ENCODE measurements around the gene FAM174B. TPM values are rescaled to one million over a fixed set of nuclear protein-coding genes. Genes with fewer than 3 reads are reported as not detected.

FAM174B gene
- total RNA-seq, 1 donor from 2014 or later = 9.6 TPM

DNA sequence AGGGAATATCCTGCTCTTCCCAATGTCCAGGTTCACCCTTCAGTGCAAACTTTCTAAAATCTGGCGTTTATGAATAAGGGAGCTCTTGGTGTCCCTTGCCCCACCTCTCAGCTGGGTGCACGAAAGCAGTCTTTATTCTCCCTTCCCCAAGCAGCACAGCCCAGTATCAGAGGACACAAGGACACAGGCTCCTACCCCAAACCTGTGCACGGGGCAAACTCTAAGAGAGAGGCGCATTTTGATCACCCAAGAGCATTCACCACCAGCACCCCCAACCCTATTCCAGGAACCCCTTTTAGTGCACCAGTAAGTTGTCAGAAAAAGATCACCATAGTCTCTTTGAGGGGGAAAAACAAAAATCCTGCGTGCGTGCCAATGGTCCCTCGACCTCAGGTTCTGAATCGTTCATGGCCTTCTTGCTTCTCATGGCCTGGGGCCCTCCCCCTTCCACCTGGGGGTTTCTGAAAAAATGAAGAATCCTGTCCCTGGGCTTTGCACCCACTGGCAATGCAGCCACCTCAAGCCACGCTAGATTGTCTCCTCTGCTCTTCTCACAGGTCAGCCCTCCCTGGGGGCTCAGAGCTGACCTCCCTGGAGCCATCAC is 78.9 kb downstream of the FAM174B start:
- TF ChIP-seq CTCF (conservative IDR thresholded peaks at IDR 0.05; ENCODE audit: low read depth, low read length) = no peak
- no peak for DNase-seq (ENCODE audit: low read depth)
- no peak overlapping the region for H3K4me3 ChIP-seq (ENCODE audit: low read depth, low read length)

DNA sequence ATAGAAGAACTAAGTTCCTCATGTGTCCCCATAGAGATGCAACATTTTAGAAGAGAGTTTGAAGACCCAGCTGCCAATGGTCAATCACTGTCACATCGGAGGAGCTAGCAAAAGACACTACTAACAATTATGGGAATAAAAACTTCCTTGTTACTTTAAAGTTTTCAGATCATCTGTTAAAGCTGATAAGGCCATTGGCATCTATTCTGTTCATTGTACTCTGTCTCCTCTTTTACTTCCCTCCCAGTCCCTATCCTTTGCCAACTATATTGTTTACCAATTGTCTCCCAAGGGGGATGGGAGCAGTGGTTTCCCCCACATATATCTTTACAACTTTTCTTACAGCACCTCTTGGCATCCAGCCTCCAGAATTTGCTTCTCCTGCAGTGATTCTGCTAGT is 81.0 kb downstream of the FAM174B start:
- DNase-seq (ENCODE audit: low read depth) = no peak
- no peak for TF ChIP-seq CTCF (conservative IDR thresholded peaks at IDR 0.05; ENCODE audit: low read depth, low read length)
- H3K4me3 ChIP-seq (ENCODE audit: low read depth, low read length) = no peak overlapping the region

DNA sequence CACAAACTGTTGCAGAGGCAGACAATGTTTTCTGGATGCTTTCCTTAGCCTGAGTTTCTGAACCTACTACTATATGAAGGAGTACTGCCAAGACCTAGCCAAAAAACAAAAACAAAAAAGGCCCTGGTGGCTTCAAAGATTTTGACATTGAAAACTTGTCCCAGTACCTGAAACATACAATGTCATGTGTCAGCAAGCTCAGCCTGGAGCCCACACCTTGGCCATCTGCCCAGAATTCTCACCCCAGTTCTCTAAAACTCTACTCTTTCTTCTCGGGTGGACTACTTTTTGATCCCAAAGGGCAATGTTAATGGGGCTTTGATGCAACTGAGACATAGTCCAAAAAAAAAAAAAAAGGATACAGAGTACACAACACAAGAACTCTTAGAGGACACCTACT is 81.4 kb downstream of the FAM174B start:
- TF ChIP-seq CTCF (conservative IDR thresholded peaks at IDR 0.05; ENCODE audit: low read depth, low read length) = no peak
- no peak for DNase-seq (ENCODE audit: low read depth)
- no peak overlapping the region for H3K4me3 ChIP-seq (ENCODE audit: low read depth, low read length)

GRCh38 chr15:92571824-92572223 is 83.8 kb downstream of the FAM174B start:
- DNase-seq (ENCODE audit: low read depth) = no peak
- H3K4me3 ChIP-seq (ENCODE audit: low read depth, low read length) = no peak overlapping the region
- TF ChIP-seq CTCF (conservative IDR thresholded peaks at IDR 0.05; ENCODE audit: low read depth, low read length) = no peak

DNA sequence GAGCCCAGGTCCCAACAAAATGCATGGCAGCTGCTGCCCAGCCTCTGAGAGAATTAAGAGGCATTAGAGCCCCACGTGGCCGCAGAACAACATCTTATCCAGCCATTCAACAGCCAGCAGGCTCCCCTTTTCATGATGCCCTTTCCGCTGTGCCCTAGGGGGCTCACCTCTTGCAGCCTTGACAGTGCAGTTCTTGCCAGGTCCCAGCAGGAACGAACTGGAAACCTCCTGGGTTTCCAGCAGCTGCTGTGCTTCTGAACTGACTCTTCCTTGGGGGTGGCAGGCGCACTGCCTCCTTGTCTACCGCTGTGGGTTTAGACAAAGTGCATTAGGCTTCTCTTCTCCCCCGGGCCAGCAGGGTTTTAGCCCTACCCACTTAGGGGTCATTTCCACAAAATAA is 85.2 kb downstream of the FAM174B start:
- no peak for TF ChIP-seq CTCF (conservative IDR thresholded peaks at IDR 0.05; ENCODE audit: low read depth, low read length)
- no peak overlapping the region for H3K4me3 ChIP-seq (ENCODE audit: low read depth, low read length)
- no peak for DNase-seq (ENCODE audit: low read depth)

GRCh38 chr15:92569778-92570177 is 85.8 kb downstream of the FAM174B start:
- H3K4me3 ChIP-seq (ENCODE audit: low read depth, low read length) = no peak overlapping the region
- no peak for DNase-seq (ENCODE audit: low read depth)
- no peak for TF ChIP-seq CTCF (conservative IDR thresholded peaks at IDR 0.05; ENCODE audit: low read depth, low read length)

Other genes with a start within 250 kb of the FAM174B start
- 19.5 and 26.5 TPM in 2 replicates for gene CHD2, start 244.5 kb upstream of the FAM174B start, total RNA-seq

Data from epithelial cell of proximal tubule (primary cell).